Measurements from ENCODE around the gene ASAP2. TPM values are rescaled to one million over a fixed set of nuclear protein-coding genes. Genes with fewer than 3 reads are reported as not detected.

ASAP2 gene
- total RNA-seq, 1 experiment from 2014 or later: 12.6 TPM

- H3K4ac ChIP-seq (ENCODE audit: low read depth, low read length): no peak overlapping the region
- H3K79me1 ChIP-seq (ENCODE audit: insufficient read depth, low read depth, low read length, poor library complexity, severe bottlenecking): no peaks in the 10 kb centered on the region
- H2BK5ac ChIP-seq (ENCODE audit: insufficient read length, low read length): no peak overlapping the region
- Mint-ChIP-seq H3K36me3 (ENCODE audit: insufficient read depth in 1 of 3, low read depth in 3 of 3) (peaks cover 0 to 6% (median 2%) of the 10 kb centered on the region in 3 experiments; a peak in 4 of 7 replicates), H3K4me1 (peaks cover 29 to 39% of the 10 kb centered on the region in 2 experiments), H3K27ac (no peak overlapping the region), H3K27me3 (ENCODE audit: low read depth) (peaks cover 38% of the 10 kb centered on the region), H3K9me3 (no peaks in the 10 kb centered on the region), H3K4me3 (peak overlapping the region in 1 of 2 experiments; percentile 16; a peak in 1 of 5 replicates)
- H3K23ac ChIP-seq (ENCODE audit: insufficient read length, low read depth, low read length): no peak overlapping the region
- no peak overlapping the region for H2AK5ac ChIP-seq (ENCODE audit: insufficient read length, low read length)
- WGBS (ENCODE audit: extremely low coverage, insufficient read length, low lambda C conversion rate): no CpG with 5 or more reads among the region's 1 CpG
- H3K4me2 ChIP-seq (ENCODE audit: insufficient read depth, insufficient read length, low read length): no peak overlapping the region
- no peak overlapping the region for H3K9ac ChIP-seq (ENCODE audit: extremely low read depth, insufficient read length, low read length)
- H2BK120ac ChIP-seq (ENCODE audit: low read depth, low read length, poor library complexity, severe bottlenecking): no peak overlapping the region
- no peak overlapping the region for H3K18ac ChIP-seq (ENCODE audit: insufficient read length, low read depth, low read length)
- H2BK15ac ChIP-seq (ENCODE audit: low read depth, low read length): no peak overlapping the region
- H2BK20ac ChIP-seq (ENCODE audit: low read depth, low read length, poor library complexity, severe bottlenecking): no peak overlapping the region
- H3K9me3 ChIP-seq (ENCODE audit: control insufficient read depth, low read depth, low read length): no peaks in the 10 kb centered on the region
- H3K23me2 ChIP-seq (ENCODE audit: insufficient read length, low read depth, low read length, poor library complexity, severe bottlenecking): peaks cover 9% of the 10 kb centered on the region
- H2AFZ ChIP-seq (ENCODE audit: low read length): no peak overlapping the region
- H3K27ac ChIP-seq (ENCODE audit: insufficient read length, low read depth, low read length): no peak overlapping the region
- H4K20me1 ChIP-seq (ENCODE audit: control insufficient read depth, insufficient read depth, insufficient read length): no peaks in the 10 kb centered on the region
- H3K79me2 ChIP-seq (ENCODE audit: insufficient read depth, low read length): no peaks in the 10 kb centered on the region; the same call in 1 of the 2 replicates
- TF ChIP-seq, protein P1, sequence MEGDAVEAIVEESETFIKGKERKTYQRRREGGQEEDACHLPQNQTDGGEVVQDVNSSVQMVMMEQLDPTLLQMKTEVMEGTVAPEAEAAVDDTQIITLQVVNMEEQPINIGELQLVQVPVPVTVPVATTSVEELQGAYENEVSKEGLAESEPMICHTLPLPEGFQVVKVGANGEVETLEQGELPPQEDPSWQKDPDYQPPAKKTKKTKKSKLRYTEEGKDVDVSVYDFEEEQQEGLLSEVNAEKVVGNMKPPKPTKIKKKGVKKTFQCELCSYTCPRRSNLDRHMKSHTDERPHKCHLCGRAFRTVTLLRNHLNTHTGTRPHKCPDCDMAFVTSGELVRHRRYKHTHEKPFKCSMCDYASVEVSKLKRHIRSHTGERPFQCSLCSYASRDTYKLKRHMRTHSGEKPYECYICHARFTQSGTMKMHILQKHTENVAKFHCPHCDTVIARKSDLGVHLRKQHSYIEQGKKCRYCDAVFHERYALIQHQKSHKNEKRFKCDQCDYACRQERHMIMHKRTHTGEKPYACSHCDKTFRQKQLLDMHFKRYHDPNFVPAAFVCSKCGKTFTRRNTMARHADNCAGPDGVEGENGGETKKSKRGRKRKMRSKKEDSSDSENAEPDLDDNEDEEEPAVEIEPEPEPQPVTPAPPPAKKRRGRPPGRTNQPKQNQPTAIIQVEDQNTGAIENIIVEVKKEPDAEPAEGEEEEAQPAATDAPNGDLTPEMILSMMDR (conservative IDR thresholded peaks at IDR 0.05): no peak
- DNase-seq: no peak
- no peak overlapping the region for H3K56ac ChIP-seq (ENCODE audit: insufficient read length, low read depth, low read length)
- no peaks in the 10 kb centered on the region for H3K4me1 ChIP-seq (ENCODE audit: insufficient read depth, low read length)
- no peak overlapping the region for H2BK12ac ChIP-seq (ENCODE audit: insufficient read length, low read depth, low read length)
- H3K14ac ChIP-seq (ENCODE audit: insufficient read depth, low read length): no peak overlapping the region
- H4K5ac ChIP-seq (ENCODE audit: insufficient read length, low read depth, low read length): no peak overlapping the region
- H3T11ph ChIP-seq (ENCODE audit: low read length): no peak overlapping the region
- no peak overlapping the region for H4K91ac ChIP-seq (ENCODE audit: insufficient read length, low read depth, low read length)
- no peak overlapping the region for H4K8ac ChIP-seq (replicated peaks; ENCODE audit: insufficient read length, low read depth, low read length)
- H3K27me3 ChIP-seq (ENCODE audit: insufficient read depth, low read length): no peaks in the 10 kb centered on the region
These were observed 2.3 kb downstream of the ASAP2 start for GRCh38 chr2:9208875-9209274.

Measured in H9 (cell line).